ENCODE data around the gene MMP20. TPM values are rescaled to one million over a fixed set of nuclear protein-coding genes. Genes with fewer than 3 reads are reported as not detected.

Gene MMP20
- total and polyA plus RNA-seq, 4 donors: not detected

GRCh38 chr11:102564110-102564509 lies 61.0 kb downstream of the MMP20 start:
- TF ChIP-seq CTCF (IDR thresholded peaks at IDR 0.05; ENCODE audit: control extremely low read depth, extremely low read depth): no peak
- Histone ChIP-seq H3K27me3 (ENCODE audit: control insufficient read depth in 3 of 3, insufficient read depth in 3 of 3, low read length in 2 of 3) (no peaks in the 10 kb centered on the region), H3K9me3 (ENCODE audit: control insufficient read depth in 4 of 4, insufficient read depth in 3 of 4, low read length in 3 of 4) (peaks cover 0 to 6% (median 3%) of the 10 kb centered on the region in 4 donors), H3K4me1 (ENCODE audit: control insufficient read depth in 5 of 5, insufficient read depth in 5 of 5, low read length in 5 of 5) (no peaks in the 10 kb centered on the region), H3K36me3 (ENCODE audit: control insufficient read depth in 4 of 4, insufficient read depth in 4 of 4, low read length in 4 of 4) (no peaks in the 10 kb centered on the region), H3K4me3 (no peak overlapping the region), H3K9ac (ENCODE audit: insufficient read depth in 1 of 2, low read length in 2 of 2) (no peak overlapping the region), H3K27ac (ENCODE audit: low read depth in 1 of 2, low read length in 1 of 2) (no peak overlapping the region)
- DNase-seq (no peak), ATAC-seq (ENCODE audit: insufficient read depth, low FRiP score) (peak; percentile 42)
- 52 to 63% methylated on average over 2 of the region's 2 CpGs for WGBS, 2 donors

GRCh38 chr11:102561636-102562035 lies 63.5 kb downstream of the MMP20 start:
- H3K27ac ChIP-seq (ENCODE audit: low read depth in 1 of 2, low read length in 1 of 2): no peak overlapping the region
- H3K9me3 ChIP-seq (ENCODE audit: control insufficient read depth in 4 of 4, insufficient read depth in 3 of 4, low read length in 3 of 4): peaks cover 0 to 6% (median 0%) of the 10 kb centered on the region in 4 donors
- H3K4me1 ChIP-seq (ENCODE audit: control insufficient read depth in 5 of 5, insufficient read depth in 5 of 5, low read length in 5 of 5): peaks cover 0 to 2% (median 0%) of the 10 kb centered on the region in 5 donors
- no peak for DNase-seq
- H3K36me3 ChIP-seq (ENCODE audit: control insufficient read depth in 4 of 4, insufficient read depth in 4 of 4, low read length in 4 of 4): no peaks in the 10 kb centered on the region
- no peak overlapping the region for H3K4me3 ChIP-seq
- no peak for ATAC-seq (ENCODE audit: insufficient read depth, low FRiP score)
- TF ChIP-seq CTCF (IDR thresholded peaks at IDR 0.05; ENCODE audit: control extremely low read depth, extremely low read depth): no peak
- H3K9ac ChIP-seq (ENCODE audit: insufficient read depth in 1 of 2, low read length in 2 of 2): no peak overlapping the region
- H3K27me3 ChIP-seq (ENCODE audit: control insufficient read depth in 3 of 3, insufficient read depth in 3 of 3, low read length in 2 of 3): no peaks in the 10 kb centered on the region

- no peak overlapping the region for H3K27ac ChIP-seq (ENCODE audit: low read depth in 1 of 2, low read length in 1 of 2)
- no peaks in the 10 kb centered on the region for H3K9me3 ChIP-seq (ENCODE audit: control insufficient read depth in 4 of 4, insufficient read depth in 3 of 4, low read length in 3 of 4)
- ATAC-seq (ENCODE audit: insufficient read depth, low FRiP score) (peak; percentile 63), DNase-seq (peak in 2 of 3 donors; percentile 30 to 55)
- no peaks in the 10 kb centered on the region for H3K36me3 ChIP-seq (ENCODE audit: control insufficient read depth in 4 of 4, insufficient read depth in 4 of 4, low read length in 4 of 4)
- TF ChIP-seq CTCF (IDR thresholded peaks at IDR 0.05; ENCODE audit: control extremely low read depth, extremely low read depth): no peak
- H3K4me3 ChIP-seq: no peak overlapping the region
- WGBS, 2 donors: 14 to 26% methylated on average over 6 of the region's 6 CpGs
- H3K27me3 ChIP-seq (ENCODE audit: control insufficient read depth in 3 of 3, insufficient read depth in 3 of 3, low read length in 2 of 3): no peaks in the 10 kb centered on the region
- H3K9ac ChIP-seq (ENCODE audit: insufficient read depth in 1 of 2, low read length in 2 of 2): peak overlapping the region in 1 of 2 donors; percentile 70
- peaks cover 0 to 2% (median 0%) of the 10 kb centered on the region in 5 donors for H3K4me1 ChIP-seq (ENCODE audit: control insufficient read depth in 5 of 5, insufficient read depth in 5 of 5, low read length in 5 of 5)
Measured at GRCh38 chr11:102560555-102561011, 64.5 kb downstream of the MMP20 start.

GRCh38 chr11:102559839-102560238 lies 65.3 kb downstream of the MMP20 start:
- DNase-seq: no peak
- no peak for TF ChIP-seq CTCF (IDR thresholded peaks at IDR 0.05; ENCODE audit: control extremely low read depth, extremely low read depth)
- Histone ChIP-seq H3K27me3 (ENCODE audit: control insufficient read depth in 3 of 3, insufficient read depth in 3 of 3, low read length in 2 of 3) (no peaks in the 10 kb centered on the region), H3K36me3 (ENCODE audit: control insufficient read depth in 4 of 4, insufficient read depth in 4 of 4, low read length in 4 of 4) (no peaks in the 10 kb centered on the region), H3K27ac (ENCODE audit: low read depth in 1 of 2, low read length in 1 of 2) (peak overlapping the region in 1 of 2 donors; percentile 53), H3K9me3 (ENCODE audit: control insufficient read depth in 4 of 4, insufficient read depth in 3 of 4, low read length in 3 of 4) (no peaks in the 10 kb centered on the region), H3K4me3 (no peak overlapping the region), H3K4me1 (ENCODE audit: control insufficient read depth in 5 of 5, insufficient read depth in 5 of 5, low read length in 5 of 5) (peaks cover 0 to 2% (median 0%) of the 10 kb centered on the region in 5 donors), H3K9ac (ENCODE audit: insufficient read depth in 1 of 2, low read length in 2 of 2) (no peak overlapping the region)
- ATAC-seq (ENCODE audit: insufficient read depth, low FRiP score): no peak
